ENCODE measurements around the gene FOXK2.

DNA sequence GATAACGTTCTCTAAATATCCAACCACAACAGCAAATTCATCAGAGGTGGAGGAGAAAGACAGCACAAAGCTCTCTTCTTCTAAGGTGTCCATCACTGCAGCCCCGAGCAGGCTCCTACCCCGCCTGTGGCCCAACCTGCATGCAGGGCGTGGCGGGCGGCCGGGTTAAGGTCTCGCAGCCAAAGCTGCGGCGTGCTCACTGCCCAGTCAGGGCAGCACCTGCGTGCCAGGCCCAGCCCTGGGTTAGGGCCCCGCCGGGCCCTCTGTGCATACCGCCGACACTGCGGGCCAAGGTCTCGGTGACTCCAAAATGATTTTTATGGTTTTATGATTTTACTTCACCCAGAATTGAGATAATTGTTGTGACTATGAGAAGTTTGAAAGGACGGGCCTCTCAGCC is 57.8 kb downstream of the FOXK2 start:
- TF ChIP-seq, protein P1, sequence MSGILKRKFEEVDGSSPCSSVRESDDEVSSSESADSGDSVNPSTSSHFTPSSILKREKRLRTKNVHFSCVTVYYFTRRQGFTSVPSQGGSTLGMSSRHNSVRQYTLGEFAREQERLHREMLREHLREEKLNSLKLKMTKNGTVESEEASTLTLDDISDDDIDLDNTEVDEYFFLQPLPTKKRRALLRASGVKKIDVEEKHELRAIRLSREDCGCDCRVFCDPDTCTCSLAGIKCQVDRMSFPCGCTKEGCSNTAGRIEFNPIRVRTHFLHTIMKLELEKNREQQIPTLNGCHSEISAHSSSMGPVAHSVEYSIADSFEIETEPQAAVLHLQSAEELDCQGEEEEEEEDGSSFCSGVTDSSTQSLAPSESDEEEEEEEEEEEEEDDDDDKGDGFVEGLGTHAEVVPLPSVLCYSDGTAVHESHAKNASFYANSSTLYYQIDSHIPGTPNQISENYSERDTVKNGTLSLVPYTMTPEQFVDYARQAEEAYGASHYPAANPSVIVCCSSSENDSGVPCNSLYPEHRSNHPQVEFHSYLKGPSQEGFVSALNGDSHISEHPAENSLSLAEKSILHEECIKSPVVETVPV (CRISPR knock-in tag; IDR thresholded peaks at IDR 0.05): no peak
- TF ChIP-seq ESRRG (CRISPR knock-in tag; IDR thresholded peaks at IDR 0.05) (no peak), RARB (CRISPR knock-in tag; IDR thresholded peaks at IDR 0.05) (no peak)

Measured in SK-N-SH treated with all-trans-retinoic acid at 6 μM for 48 hours (cell line).